Peyer's patch (tissue), 4 donors: ENCODE results near the gene POP5.

ENCODE experiments used
- POLR2A ChIP-seq, 2 donors: fragments of 450-650 bp; IDR thresholded peaks; one replicate each; pipeline ENCODE4 v1.5.1; 2017; ENCODE audit warnings: antibody characterized with exemption in 2 of 2, mild to moderate bottlenecking in 2 of 2, moderate library complexity in 2 of 2
- TF ChIP-seq, protein P1 (sequence below), 6 experiments: fragments of 450-650 bp in 4 of 6; fragments of 200-600 bp in 2 of 6; sonication (generic) in 1 of 6; IDR thresholded peaks; one replicate each; pipeline ENCODE4 v1.5.1; 2017 to 2019; ENCODE audit warnings: antibody characterized with exemption in 6 of 6, mild to moderate bottlenecking in 3 of 6, moderate library complexity in 1 of 6

DNA sequence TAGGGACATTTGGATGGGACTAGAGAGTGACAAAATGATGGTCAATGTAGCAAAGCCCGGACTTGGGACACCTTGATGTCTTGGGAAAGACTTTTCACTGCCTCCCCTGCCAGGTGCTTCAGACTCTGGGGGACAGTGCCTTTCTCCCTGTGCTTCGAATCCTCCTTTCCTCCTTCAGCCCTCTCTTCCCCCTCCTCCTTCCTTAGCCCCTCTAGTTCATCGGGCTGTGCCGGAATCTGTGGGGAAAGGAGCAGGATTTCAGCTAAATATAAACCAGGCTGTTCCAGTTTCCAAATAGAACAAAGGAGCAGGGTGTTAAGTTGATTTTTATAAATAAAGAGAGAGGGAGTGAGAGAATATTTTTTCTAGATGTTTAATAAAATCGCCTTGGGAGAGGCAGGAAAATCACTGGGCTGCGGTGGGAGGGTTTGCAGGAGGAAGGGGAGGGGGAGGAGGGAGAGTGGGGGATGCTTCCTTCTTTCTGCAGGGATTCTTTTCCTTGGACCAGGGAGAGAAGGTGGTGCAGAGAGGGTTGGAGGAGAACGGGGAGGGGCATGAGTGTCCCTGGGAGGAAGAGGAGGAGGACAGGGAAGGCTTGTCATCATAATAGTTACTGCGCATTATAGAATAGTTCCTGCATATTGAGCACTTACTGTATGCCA is 37.9 kb upstream of the POP5 start:
- TF ChIP-seq, protein P1, sequence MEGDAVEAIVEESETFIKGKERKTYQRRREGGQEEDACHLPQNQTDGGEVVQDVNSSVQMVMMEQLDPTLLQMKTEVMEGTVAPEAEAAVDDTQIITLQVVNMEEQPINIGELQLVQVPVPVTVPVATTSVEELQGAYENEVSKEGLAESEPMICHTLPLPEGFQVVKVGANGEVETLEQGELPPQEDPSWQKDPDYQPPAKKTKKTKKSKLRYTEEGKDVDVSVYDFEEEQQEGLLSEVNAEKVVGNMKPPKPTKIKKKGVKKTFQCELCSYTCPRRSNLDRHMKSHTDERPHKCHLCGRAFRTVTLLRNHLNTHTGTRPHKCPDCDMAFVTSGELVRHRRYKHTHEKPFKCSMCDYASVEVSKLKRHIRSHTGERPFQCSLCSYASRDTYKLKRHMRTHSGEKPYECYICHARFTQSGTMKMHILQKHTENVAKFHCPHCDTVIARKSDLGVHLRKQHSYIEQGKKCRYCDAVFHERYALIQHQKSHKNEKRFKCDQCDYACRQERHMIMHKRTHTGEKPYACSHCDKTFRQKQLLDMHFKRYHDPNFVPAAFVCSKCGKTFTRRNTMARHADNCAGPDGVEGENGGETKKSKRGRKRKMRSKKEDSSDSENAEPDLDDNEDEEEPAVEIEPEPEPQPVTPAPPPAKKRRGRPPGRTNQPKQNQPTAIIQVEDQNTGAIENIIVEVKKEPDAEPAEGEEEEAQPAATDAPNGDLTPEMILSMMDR (IDR thresholded peaks at IDR 0.05): no peak
- TF ChIP-seq POLR2A (IDR thresholded peaks at IDR 0.05): no peak
